Mucosa of rectum (tissue), 2 donors: ENCODE results near the gene GALNT6.

ENCODE experiments used
- H3K27ac ChIP-seq, 2 donors: one replicate each; pipeline ENCODE4 v1.7.0; 2013; ENCODE audit warnings: inconsistent platforms in 2 of 2, low read depth in 2 of 2, low read length in 2 of 2
- H3K27me3 ChIP-seq, 2 donors: one replicate each; pipeline ENCODE4 v1.7.0; 2013; ENCODE audit warnings: low read length in 2 of 2; ENCODE audit not compliant: control insufficient read depth in 2 of 2, insufficient read depth in 2 of 2
- H3K36me3 ChIP-seq, 2 donors: one replicate each; pipeline ENCODE4 v1.7.0; 2013; ENCODE audit warnings: low read length in 2 of 2; ENCODE audit not compliant: control insufficient read depth in 2 of 2, insufficient read depth in 2 of 2
- H3K4me1 ChIP-seq, 2 donors: one replicate each; pipeline ENCODE4 v1.7.0; 2013; ENCODE audit warnings: low read length in 2 of 2, mild to moderate bottlenecking in 1 of 2; ENCODE audit not compliant: control insufficient read depth in 2 of 2, insufficient read depth in 2 of 2
- H3K4me3 ChIP-seq, 2 donors: one replicate each; pipeline ENCODE4 v1.7.0; 2013; ENCODE audit warnings: low read length in 2 of 2
- H3K9ac ChIP-seq, 2 donors: one replicate each; pipeline ENCODE4 v1.7.0; 2013; ENCODE audit warnings: low read length in 2 of 2, low read depth in 1 of 2, mild to moderate bottlenecking in 1 of 2
- H3K9me3 ChIP-seq, 2 donors: one replicate each; pipeline ENCODE4 v1.7.0; 2013; ENCODE audit warnings: low read length in 2 of 2; ENCODE audit not compliant: control insufficient read depth in 2 of 2
- donor health status: healthy.
- donor health status: Normal muscosa, but diverticular disease.

The GALNT6 gene, protein sequence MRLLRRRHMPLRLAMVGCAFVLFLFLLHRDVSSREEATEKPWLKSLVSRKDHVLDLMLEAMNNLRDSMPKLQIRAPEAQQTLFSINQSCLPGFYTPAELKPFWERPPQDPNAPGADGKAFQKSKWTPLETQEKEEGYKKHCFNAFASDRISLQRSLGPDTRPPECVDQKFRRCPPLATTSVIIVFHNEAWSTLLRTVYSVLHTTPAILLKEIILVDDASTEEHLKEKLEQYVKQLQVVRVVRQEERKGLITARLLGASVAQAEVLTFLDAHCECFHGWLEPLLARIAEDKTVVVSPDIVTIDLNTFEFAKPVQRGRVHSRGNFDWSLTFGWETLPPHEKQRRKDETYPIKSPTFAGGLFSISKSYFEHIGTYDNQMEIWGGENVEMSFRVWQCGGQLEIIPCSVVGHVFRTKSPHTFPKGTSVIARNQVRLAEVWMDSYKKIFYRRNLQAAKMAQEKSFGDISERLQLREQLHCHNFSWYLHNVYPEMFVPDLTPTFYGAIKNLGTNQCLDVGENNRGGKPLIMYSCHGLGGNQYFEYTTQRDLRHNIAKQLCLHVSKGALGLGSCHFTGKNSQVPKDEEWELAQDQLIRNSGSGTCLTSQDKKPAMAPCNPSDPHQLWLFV

DNA sequence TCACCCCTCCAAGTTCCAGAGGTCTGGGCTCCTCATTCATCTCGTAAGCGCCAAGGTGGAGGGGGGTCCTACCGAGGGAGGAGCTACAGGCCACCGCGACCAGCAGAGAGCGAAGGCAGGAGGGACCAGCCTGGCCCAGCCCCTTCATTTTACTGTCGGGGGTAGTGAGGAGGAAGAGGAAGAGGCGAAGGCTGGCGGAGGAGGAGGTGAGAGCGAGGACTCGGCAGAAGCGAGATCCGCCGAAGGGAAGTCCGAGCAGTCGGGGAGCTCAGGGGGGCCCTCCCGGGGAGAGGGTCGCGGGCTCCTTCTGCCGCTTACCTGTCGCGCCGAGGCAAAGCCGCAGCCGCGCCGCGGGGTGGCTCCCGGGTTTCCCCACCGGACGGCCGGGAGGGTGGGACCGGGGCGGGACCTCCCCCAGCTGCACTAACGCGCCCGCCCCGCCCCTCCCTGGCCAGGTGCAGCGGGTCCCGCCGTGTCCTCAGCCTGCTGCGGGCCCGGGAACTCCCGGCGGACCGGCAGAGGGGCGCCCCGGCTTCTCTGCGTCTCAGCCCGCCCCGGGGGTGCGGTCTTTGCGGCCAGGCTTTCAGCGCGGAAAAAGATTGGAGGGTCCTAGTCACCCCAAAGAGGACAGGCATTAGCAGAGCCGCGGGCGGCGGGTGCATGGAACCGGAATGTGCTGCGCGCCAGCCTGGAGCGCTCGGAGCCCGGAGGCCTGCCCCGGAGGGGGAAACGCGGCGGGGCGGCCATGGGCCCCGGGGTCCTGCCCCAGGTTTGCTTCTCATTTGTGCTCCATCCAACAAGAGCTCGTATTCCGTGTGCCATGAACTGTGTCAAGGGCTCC lies at the start of gene GALNT6:
TSS of gene GALNT6 (minus strand) at position 124 of the 841 bp plus-strand sequence. CDS start 11,625 bp downstream, outside the sequence.
- no peaks in the 10 kb centered on the region for H3K9me3 ChIP-seq
- H3K4me3 ChIP-seq, result peak within 1 kb of the TSS; percentile 70 to 83
- H3K36me3 ChIP-seq, result no peaks in the 10 kb centered on the region
- peak within 1 kb of the TSS; percentile 72 to 84 for H3K9ac ChIP-seq
- H3K27me3 ChIP-seq, result no peaks in the 10 kb centered on the region
- H3K27ac ChIP-seq, result peak within 1 kb of the TSS; percentile 48 to 76
- peaks cover 19 to 32% of the 10 kb centered on the region in 2 donors for H3K4me1 ChIP-seq

DNA sequence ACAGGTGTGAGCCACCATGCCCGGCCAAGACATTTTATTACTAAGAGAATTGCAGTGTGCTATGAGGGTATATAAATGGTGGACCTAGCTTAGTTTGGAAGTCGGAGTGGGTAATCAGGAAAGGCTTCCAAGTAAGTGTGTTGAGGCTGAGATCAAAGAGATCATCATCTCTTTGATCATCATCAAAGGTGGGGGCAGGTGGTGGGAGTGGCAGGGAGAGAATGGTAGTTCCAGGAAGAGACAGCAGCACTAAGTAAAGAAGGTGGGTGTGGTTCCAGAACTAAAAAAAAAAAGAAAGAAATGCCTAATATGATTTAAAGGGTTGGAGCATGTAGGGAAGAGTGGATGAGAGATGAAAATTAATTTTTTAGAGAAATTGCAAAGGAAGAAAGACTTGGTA lies 48.1 kb upstream of the GALNT6 start:
- Histone ChIP-seq H3K36me3 (no peaks in the 10 kb centered on the region), H3K4me3 (no peak overlapping the region), H3K27ac (no peak overlapping the region)

DNA sequence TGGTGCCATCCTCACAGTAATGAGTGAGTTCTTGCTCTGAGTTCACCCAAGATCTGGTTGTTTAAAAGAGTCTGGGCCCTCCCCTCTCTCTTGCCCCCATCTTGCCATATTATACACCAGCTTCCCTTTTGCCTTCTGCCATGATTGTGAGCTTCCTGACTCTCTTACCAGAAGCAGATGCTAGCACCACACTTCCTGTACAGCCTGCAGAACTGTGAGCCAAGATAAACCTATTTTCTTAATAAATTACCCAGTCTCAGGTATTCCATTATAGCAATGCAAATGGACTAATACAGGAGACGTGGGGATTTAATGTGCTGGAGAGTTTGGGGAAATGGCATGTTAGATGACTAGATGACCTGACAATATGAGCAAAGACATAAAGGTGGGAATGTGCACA lies 46.2 kb upstream of the GALNT6 start:
- Histone ChIP-seq H3K36me3 (no peaks in the 10 kb centered on the region), H3K9me3 (no peaks in the 10 kb centered on the region), H3K27me3 (no peaks in the 10 kb centered on the region), H3K4me3 (no peak overlapping the region), H3K4me1 (no peaks in the 10 kb centered on the region), H3K9ac (no peak overlapping the region), H3K27ac (no peak overlapping the region)

More for the DNA sequence above, 48.1 kb upstream of the GALNT6 start:
- H3K27me3 ChIP-seq, result no peaks in the 10 kb centered on the region
- no peaks in the 10 kb centered on the region for H3K4me1 ChIP-seq
- H3K9ac ChIP-seq, result no peak overlapping the region
- no peaks in the 10 kb centered on the region for H3K9me3 ChIP-seq

DNA sequence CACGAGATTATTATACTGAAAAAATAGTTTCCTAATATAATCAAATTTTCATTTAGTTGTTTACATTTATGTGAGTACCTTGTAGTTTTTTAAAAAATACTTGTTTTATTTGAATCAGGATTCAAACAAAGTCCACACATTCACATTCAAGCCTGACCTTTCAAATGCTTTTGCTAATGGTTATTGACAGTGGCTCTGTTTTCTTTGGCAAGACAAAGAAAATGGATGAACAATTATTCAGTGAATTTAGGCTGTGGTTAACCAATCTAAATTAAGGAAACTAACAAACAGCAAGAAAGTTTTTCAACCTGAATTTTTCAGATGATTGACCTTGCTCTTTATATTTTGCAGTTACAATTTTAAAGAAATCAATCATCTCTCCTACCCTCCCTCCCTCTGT lies 43.1 kb upstream of the GALNT6 start:
- Histone ChIP-seq H3K4me1 (peaks cover 0 to 9% of the 10 kb centered on the region in 2 donors), H3K36me3 (no peaks in the 10 kb centered on the region), H3K9me3 (no peaks in the 10 kb centered on the region), H3K27me3 (no peaks in the 10 kb centered on the region), H3K4me3 (no peak overlapping the region), H3K9ac (no peak overlapping the region), H3K27ac (no peak overlapping the region)

DNA sequence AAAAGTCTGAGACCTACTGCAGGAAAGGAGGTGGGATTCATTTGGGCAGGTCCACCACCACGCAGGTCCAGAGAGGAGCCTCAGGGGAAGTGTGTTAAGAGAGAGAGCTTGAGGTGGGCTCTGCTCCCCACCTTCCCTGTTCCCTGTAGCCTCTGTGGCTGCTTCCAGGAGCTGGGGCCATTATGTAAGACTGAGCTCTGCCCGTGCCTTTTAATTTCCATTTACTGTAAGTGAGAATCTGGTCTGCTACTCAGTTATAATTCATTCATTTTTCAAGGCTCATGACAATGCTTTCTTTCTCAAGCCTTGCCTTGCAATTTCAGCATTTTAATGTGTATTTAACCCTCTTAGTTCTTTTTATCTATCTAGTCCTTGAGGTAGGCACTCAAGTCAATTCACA lies 41.7 kb upstream of the GALNT6 start:
- no peaks in the 10 kb centered on the region for H3K9me3 ChIP-seq
- H3K9ac ChIP-seq, result no peak overlapping the region
- no peaks in the 10 kb centered on the region for H3K27me3 ChIP-seq
- H3K4me3 ChIP-seq, result no peak overlapping the region
- H3K36me3 ChIP-seq, result no peaks in the 10 kb centered on the region
- H3K4me1 ChIP-seq, result peaks cover 0 to 9% of the 10 kb centered on the region in 2 donors
- no peak overlapping the region for H3K27ac ChIP-seq

DNA sequence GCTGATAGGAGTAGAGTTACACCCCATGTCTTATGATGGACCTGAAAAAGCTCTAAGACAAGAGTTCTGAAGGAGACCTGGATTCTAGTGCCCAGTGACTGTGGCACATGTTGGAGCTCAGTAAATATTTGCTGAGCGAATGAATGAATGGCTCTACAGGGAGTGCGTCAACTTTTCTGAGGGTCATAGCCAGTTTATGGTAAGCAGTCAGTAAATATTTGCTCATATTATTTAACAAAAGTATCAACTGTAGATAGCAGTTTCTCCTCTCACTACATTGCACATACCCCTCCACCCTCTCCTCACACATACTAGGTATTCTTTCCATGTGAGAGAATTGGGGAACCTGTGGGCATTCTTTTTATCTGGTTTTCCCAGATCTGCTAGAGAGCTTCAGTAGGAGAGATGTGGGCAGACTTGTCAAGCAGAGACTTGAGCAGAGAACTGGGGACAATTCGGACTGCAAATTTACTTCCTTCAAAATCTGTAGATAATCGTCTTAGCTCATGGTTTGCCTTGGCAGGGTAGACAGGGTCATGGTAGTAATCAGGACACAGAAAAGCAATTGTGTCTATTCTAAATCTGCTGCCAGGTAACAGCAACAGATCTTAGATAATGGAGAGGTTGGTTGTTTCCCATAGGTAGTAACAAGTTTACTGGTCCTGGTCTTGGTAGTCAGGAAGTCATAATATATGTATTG lies 39.1 kb upstream of the GALNT6 start:
- H3K27ac ChIP-seq, result peak overlapping the region; percentile 27 to 48
- H3K9me3 ChIP-seq, result no peaks in the 10 kb centered on the region
- no peaks in the 10 kb centered on the region for H3K36me3 ChIP-seq
- no peak overlapping the region for H3K4me3 ChIP-seq
- peaks cover 0 to 9% of the 10 kb centered on the region in 2 donors for H3K4me1 ChIP-seq
- no peaks in the 10 kb centered on the region for H3K27me3 ChIP-seq
- H3K9ac ChIP-seq, result no peak overlapping the region

DNA sequence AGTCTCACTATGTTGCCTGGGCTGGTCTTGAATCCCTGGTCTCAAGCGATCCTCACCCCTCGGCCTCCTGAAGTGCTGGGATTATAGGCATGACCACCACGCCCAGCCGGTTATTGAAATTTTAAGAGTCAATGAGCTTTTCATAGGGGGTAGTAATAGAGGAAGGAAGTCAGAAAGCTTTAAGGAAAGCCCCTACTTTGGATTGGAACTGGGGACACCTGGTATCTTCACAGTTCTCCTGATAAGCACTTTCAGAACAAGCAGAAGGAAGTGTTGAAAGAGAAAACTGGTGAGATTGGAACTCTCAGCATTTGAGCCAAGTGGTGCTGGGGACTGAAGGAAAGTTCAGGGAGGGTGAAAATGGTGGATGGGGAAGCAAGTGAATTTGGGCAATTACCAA lies 38.5 kb upstream of the GALNT6 start:
- Histone ChIP-seq H3K27ac (no peak overlapping the region), H3K27me3 (no peaks in the 10 kb centered on the region), H3K4me3 (no peak overlapping the region), H3K36me3 (no peaks in the 10 kb centered on the region), H3K9ac (no peak overlapping the region), H3K9me3 (no peaks in the 10 kb centered on the region), H3K4me1 (peaks cover 3 to 9% of the 10 kb centered on the region in 2 donors)

DNA sequence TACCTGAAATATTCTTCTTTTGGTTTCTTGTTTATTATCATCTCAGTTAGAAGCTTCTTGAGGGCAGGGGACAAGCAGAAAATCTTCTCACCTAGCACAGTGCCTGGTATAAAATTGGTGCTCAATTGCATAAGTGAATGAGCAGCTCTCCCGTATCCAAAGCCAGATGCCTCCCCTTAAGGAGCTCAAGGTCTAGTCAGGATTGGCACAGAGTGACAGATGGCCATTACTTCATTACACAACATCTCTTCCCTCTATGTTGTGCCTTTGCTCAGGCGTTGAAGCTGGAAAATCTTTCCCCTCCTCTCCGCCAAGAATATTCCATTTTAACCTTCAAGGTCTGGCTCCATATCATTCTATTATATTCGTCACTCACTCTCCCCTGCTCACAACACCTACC lies 37.0 kb upstream of the GALNT6 start:
- Histone ChIP-seq H3K27me3 (no peaks in the 10 kb centered on the region), H3K9ac (no peak overlapping the region), H3K36me3 (no peaks in the 10 kb centered on the region), H3K27ac (no peak overlapping the region), H3K4me1 (peaks cover 7 to 9% of the 10 kb centered on the region in 2 donors), H3K4me3 (no peak overlapping the region), H3K9me3 (no peaks in the 10 kb centered on the region)

DNA sequence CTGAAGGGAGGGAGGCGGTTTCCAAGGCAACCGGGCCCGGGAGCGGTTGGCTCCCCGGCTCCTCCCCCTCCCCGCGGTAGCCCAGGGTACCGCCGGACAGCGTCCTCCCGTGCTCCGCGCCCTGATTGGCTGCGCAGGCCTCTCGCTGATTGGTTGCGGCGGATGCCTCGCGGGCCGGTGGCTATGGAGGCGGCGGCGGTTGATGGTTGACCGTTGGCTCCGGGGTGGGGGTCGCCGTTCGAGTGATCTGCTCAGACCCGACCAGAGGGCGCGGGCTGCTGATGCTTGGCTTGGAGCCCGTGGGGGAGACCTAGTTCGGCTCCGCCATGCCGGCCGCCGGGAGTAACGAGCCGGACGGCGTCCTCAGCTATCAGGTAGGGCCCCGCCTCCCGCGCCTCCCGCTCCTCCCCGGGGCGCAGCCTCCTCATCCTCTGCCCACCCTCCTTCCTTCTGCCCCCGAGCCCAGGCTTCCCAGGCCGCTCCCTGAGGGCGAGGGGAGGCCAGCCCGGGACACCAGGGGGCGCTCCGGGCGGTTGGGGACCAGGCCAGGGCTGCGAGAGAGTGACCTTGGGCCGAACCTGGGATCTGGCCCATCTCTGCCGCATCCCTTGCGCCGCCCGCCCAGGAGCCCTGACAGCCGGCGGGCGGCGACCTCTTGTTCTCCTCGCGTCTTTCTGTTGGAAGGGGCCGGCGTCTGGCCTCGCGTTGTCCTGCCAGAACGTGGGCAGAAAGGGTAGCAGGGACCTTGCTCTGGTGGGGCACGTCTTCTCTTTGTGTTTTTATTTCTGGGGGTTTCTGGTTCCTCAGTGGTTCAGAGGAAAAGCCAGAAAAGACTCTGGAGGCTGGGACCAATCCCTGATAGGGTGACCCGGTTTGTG lies 33.7 kb upstream of the GALNT6 start, which contains the start of gene SLC4A8:
TSS of gene SLC4A8 (plus strand) at position 170 of the 878 bp plus-strand sequence. CDS start at position 327, 157 bp downstream.
- H3K4me3 ChIP-seq, result peak within 1 kb of the TSS; percentile 50 to 54
- no peaks in the 10 kb centered on the region for H3K27me3 ChIP-seq
- H3K27ac ChIP-seq, result no peak within 1 kb of the TSS
- H3K4me1 ChIP-seq, result peaks cover 2 to 7% of the 10 kb centered on the region in 2 donors
- H3K9me3 ChIP-seq, result no peaks in the 10 kb centered on the region
- H3K9ac ChIP-seq, result no peak within 1 kb of the TSS
- no peaks in the 10 kb centered on the region for H3K36me3 ChIP-seq
